H7 (cell line): ENCODE data around the gene KCNS1. TPM values are rescaled to one million over a fixed set of nuclear protein-coding genes. Genes with fewer than 3 reads are reported as not detected.
A peak's percentile ranks its signal among the peaks of the same experiment; 100 is the strongest.
"Not testable (repeated sequence)": the region's sequence is repeated elsewhere in the genome, so short reads cannot be mapped to it uniquely, and the experiment has no call there.

Experiments used
- DNase-seq: peaks from one replicate; pipeline ENCODE4 v3.0.0; 2012
- H3K27me3 ChIP-seq: 2 replicates; pipeline ENCODE4 v1.6.0; 2011; ENCODE audit warnings: mild to moderate bottlenecking, low read length; ENCODE audit not compliant: control insufficient read depth, insufficient read depth
- H3K36me3 ChIP-seq: replicated peaks from 2 replicates; pipeline ENCODE4 v1.5.1; 2011; ENCODE audit warnings: low read length; ENCODE audit not compliant: control insufficient read depth, insufficient read depth
- H3K4me3 ChIP-seq: 2 replicates; pipeline ENCODE4 v1.5.1; 2011; ENCODE audit warnings: low read depth, mild to moderate bottlenecking, control low read depth, low read length, moderate library complexity; ENCODE audit not compliant: insufficient read depth
- total RNA-seq: library from RNA; depleted of rRNA; stranded (reverse); fragments of >200 nt; shearing (Covaris generic); gene quantifications from 2 replicates; pipeline ENCODE4 v1.2.3, GENCODE V29; 2014; rRNA removed

The KCNS1 gene
- 0.18 and 0.59 TPM in 2 replicates for total RNA-seq

DNA sequence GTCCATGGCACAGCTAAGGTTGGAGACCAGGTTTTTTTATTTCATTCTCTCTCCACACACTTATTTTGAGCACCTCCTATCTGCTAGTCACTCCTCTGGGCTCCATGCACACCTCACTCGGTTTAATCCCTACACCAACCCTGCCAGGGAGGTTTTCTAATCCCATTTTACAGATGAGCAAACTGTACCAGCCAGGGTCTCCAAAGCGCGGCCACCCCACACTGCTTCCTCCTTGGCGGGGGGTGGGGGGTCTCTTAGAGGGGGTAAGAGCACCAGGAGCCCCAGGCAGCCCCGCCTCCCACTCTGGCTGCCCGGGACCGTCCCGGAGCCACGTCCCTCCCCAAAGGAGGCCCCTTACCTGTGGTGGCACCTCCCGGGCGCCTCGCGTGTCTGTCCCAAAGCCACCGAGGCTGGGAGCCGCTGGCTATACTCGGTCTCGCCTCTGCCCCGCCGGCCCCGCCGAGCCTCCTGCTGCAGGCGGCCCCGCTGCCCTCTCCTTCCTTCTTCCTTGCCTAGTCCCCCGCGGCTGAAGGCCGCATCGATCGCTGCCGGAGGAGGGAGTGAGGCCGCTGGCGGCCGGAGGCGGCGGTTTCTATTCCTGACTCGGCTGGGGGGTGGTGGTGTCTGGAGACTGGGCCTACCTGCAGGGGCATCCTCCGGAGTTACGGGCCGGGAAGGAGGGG is at the start of gene KCNS1:
Gene KCNS1, minus strand, starts transcription at position 565 of the 683 bp plus-strand sequence. CDS start 1,891 bp downstream, outside the sequence.
- Histone ChIP-seq H3K27me3 (peaks cover 40% of the 10 kb centered on the region), H3K36me3 (no peaks in the 10 kb centered on the region), H3K4me3 (peak within 1 kb of the TSS; percentile 38)
- DNase-seq = peak; percentile 93

- no peak overlapping the region for H3K4me3 ChIP-seq
- no peak for DNase-seq
- H3K27me3 ChIP-seq = no peaks in the 10 kb centered on the region; the same call in 1 of the 2 replicates
- H3K36me3 ChIP-seq = no peaks in the 10 kb centered on the region
These were observed 48.1 kb upstream of the KCNS1 start for GRCh38 chr20:45149062-45149461.

DNA sequence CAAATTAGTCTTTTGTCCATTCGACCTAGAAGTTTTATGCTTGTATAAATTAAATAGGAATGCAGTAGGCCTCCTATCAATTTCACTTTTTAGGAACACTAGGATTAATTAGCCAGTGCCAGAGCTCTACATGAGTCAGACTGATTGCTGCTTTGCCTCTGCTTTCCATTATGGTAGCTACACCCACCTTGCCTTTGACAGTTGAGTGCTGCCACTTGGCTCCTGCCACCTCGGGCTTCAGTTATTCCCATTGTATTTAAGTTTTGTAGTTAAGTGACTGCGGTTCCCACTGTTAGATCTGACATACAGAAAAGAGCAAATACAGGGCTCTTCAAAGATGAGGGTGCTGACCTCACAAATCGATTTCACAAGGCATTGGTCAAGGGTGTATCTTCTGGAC is 39.9 kb upstream of the KCNS1 start:
- no peak for DNase-seq
- H3K27me3 ChIP-seq = no peaks in the 10 kb centered on the region; the same call in 1 of the 2 replicates
- no peak overlapping the region for H3K4me3 ChIP-seq
- no peaks in the 10 kb centered on the region for H3K36me3 ChIP-seq

DNA sequence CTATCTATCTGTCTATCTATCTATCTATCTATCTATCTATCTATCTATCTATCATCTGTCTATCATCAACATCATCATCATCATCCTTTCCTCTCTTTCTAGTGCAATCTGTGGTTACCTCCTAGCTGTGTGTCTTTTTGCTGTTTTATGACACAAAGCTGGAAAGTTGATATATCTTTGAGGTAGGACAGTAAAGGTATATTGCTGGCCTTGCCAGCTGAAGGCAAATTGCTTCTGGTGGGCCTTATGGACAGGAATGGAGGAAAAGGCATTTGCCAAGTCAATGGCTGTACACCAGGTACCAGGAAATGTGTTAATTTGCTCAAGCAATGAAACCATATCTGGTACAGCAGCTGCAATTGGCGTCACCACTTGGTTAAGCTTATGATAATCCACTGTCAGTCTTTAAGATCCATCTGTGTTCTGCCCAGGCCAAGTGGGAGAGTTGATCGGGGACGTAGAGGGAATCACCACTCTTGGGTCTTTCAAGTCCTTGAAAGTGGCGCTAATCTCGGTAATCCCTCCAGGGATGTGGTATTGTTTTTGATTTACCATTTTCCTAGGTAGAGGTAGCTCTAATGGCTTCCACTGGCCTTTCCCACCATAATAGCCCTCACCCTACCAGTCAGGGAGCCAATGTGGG is 38.9 kb upstream of the KCNS1 start:
- not testable (repeated sequence) for DNase-seq, H3K27me3 ChIP-seq, H3K4me3 ChIP-seq, H3K36me3 ChIP-seq

- Histone ChIP-seq H3K36me3 (no peaks in the 10 kb centered on the region), H3K27me3 (no peaks in the 10 kb centered on the region; the same call in 1 of the 2 replicates), H3K4me3 (no peak overlapping the region)
- DNase-seq = peak; percentile 83
These were observed 37.8 kb upstream of the KCNS1 start for GRCh38 chr20:45138561-45139300.

DNA sequence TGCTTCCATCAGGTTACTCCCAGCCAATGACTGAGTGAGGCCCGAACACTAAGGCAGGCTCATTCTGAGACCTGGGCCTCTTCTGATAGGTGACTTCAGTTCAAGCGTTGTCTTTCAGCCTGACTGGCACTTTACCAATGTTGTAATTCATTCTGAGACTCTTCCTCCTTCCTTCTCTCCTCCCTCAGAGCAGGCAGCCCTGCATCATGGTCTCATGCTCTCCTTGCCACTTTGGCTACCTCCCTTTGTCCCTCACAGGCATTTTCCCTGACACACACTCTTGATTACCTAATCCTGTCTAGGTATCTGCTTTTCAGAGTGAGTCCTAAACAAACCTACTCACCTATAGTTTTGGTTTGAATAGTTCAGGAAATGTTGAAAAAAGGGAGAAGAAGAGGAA is 36.0 kb upstream of the KCNS1 start:
- Histone ChIP-seq H3K36me3 (no peaks in the 10 kb centered on the region), H3K27me3 (no peaks in the 10 kb centered on the region; the same call in 1 of the 2 replicates), H3K4me3 (no peak overlapping the region)
- DNase-seq = no peak

GRCh38 chr20:45128099-45128498 is 27.2 kb upstream of the KCNS1 start:
- Histone ChIP-seq H3K27me3 (no peaks in the 10 kb centered on the region), H3K4me3 (no peak overlapping the region), H3K36me3 (no peaks in the 10 kb centered on the region)
- no peak for DNase-seq

- Histone ChIP-seq H3K4me3 (no peak within 1 kb of the TSS), H3K36me3 (no peaks in the 10 kb centered on the region), H3K27me3 (no peaks in the 10 kb centered on the region)
- no peak for DNase-seq
These were observed 23.4 kb upstream of the KCNS1 start, which contains the start of gene WFDC12 for GRCh38 chr20:45124365-45124764. WFDC12 (minus strand) TSS chr20:45124465; CDS start chr20:45124447, 18 bp downstream.

DNA sequence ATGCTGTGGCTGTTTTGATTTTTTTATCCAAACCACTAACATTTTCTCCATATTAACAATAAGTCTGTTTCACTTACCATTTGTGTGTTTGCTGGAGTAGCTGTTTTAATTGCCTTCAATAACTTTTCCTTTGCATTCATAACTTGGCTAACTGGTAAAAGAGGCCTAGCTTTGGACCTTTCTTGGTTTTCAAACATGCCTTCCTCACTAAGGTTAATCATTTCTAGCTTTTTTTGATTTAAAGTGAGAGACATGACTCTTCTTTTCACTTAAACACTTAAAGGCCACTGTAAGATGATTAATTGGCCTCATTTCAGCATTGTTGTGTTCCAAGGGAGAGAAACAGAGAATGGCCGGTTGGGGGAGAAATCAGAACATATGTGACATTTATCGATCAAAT is 20.5 kb upstream of the KCNS1 start:
- H3K4me3 ChIP-seq = no peak overlapping the region
- no peaks in the 10 kb centered on the region for H3K36me3 ChIP-seq
- H3K27me3 ChIP-seq = no peaks in the 10 kb centered on the region
- no peak for DNase-seq

- Histone ChIP-seq H3K27me3 (no peaks in the 10 kb centered on the region), H3K36me3 (no peaks in the 10 kb centered on the region), H3K4me3 (no peak overlapping the region)
- no peak for DNase-seq
These were observed 18.8 kb upstream of the KCNS1 start for GRCh38 chr20:45119556-45120266.

DNA sequence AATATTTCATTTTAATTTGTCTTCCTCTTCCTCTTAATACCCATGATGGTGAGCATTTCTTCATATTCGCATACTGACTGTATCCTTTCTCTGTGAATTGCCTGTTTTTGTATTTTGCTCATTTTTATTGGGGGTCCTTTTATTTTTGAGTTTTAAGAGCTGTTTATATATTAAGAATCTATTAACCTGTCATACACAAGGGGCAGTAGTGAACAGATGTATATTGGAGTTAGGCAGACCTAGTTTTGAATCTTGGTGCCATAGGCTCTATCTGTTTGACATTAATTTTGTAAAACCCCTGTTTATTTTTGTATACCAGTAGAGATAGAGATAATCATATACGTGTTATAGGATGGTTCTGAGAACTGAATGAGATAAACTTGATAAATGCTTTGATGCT is 17.1 kb upstream of the KCNS1 start:
- no peaks in the 10 kb centered on the region for H3K36me3 ChIP-seq
- no peaks in the 10 kb centered on the region; the same call in 1 of the 2 replicates for H3K27me3 ChIP-seq
- no peak for DNase-seq
- no peak overlapping the region for H3K4me3 ChIP-seq

GRCh38 chr20:45117581-45117980 is 16.7 kb upstream of the KCNS1 start:
- H3K4me3 ChIP-seq = no peak overlapping the region
- peak; percentile 32 for DNase-seq
- H3K27me3 ChIP-seq = no peaks in the 10 kb centered on the region; the same call in 1 of the 2 replicates
- H3K36me3 ChIP-seq = no peaks in the 10 kb centered on the region

- Histone ChIP-seq H3K36me3 (no peaks in the 10 kb centered on the region), H3K27me3 (no peaks in the 10 kb centered on the region; the same call in 1 of the 2 replicates), H3K4me3 (no peak overlapping the region)
- no peak for DNase-seq
These were observed 14.9 kb upstream of the KCNS1 start for GRCh38 chr20:45115829-45116228.

- Histone ChIP-seq H3K36me3 (no peaks in the 10 kb centered on the region), H3K27me3 (no peaks in the 10 kb centered on the region; the same call in 1 of the 2 replicates), H3K4me3 (no peak overlapping the region)
- no peak for DNase-seq
These were observed 14.5 kb upstream of the KCNS1 start for GRCh38 chr20:45115386-45115774.
